Astrocyte (in vitro differentiated cells and primary cell): Measurements from ENCODE around the gene SUSD2. TPM values are rescaled to one million over a fixed set of nuclear protein-coding genes. Genes with fewer than 3 reads are reported as not detected.

ENCODE experiments used
- DNase-seq: peaks from one replicate; pipeline ENCODE4 v3.0.0-alpha.2; 2010; ENCODE audit warnings: low read depth
- FAIRE-seq: peaks from 2 replicates; lab custom pipeline; 2011; peaks lifted over from hg19 to GRCh38; lab: Jason Lieb, UNC
- H2AFZ ChIP-seq: 2 replicates; pipeline ENCODE4 v1.6.0; 2012; ENCODE audit warnings: low read depth, low read length, inconsistent platforms
- H3K27ac ChIP-seq: 2 replicates; pipeline ENCODE4 v1.5.1; 2011; ENCODE audit warnings: low read depth, low read length, inconsistent platforms
- H3K27me3 ChIP-seq: 2 replicates; pipeline ENCODE4 v1.6.0; 2011; ENCODE audit warnings: low read length, inconsistent platforms; ENCODE audit not compliant: insufficient read depth
- H3K36me3 ChIP-seq: 2 replicates; pipeline ENCODE4 v1.5.1; 2011; ENCODE audit warnings: low read length, inconsistent platforms; ENCODE audit not compliant: insufficient read depth
- H3K4me1 ChIP-seq: 2 replicates; pipeline ENCODE4 v1.5.1; 2011; ENCODE audit warnings: low read length, inconsistent platforms; ENCODE audit not compliant: insufficient read depth
- H3K4me2 ChIP-seq: 2 replicates; pipeline ENCODE4 v1.6.0; 2012; ENCODE audit warnings: low read length, inconsistent platforms
- H3K4me3 ChIP-seq: 2 replicates; pipeline ENCODE4 v1.5.1; 2011; ENCODE audit warnings: low read depth, mild to moderate bottlenecking, low read length, inconsistent platforms; ENCODE audit not compliant: insufficient read depth
- H3K79me2 ChIP-seq: 2 replicates; pipeline ENCODE4 v1.6.0; 2012; ENCODE audit warnings: mild to moderate bottlenecking, low read length, inconsistent platforms; ENCODE audit not compliant: insufficient read depth
- H3K9ac ChIP-seq: 2 replicates; pipeline ENCODE4 v1.6.0; 2012; ENCODE audit warnings: mild to moderate bottlenecking, low read length, inconsistent platforms
- H3K9me3 ChIP-seq: 2 replicates; pipeline ENCODE4 v1.5.1; 2012; ENCODE audit warnings: low read depth, mild to moderate bottlenecking, low read length, inconsistent platforms; ENCODE audit not compliant: insufficient read depth
- H4K20me1 ChIP-seq: 2 replicates; pipeline ENCODE4 v1.6.0; 2012; ENCODE audit warnings: low read length, inconsistent platforms; ENCODE audit not compliant: insufficient read depth
- H3K27ac Mint-ChIP-seq: one replicate; pipeline ENCODE4 v1.8.0; 2021; ENCODE audit warnings: mild to moderate bottlenecking, mixed read lengths; ENCODE audit not compliant: unreplicated experiment
- H3K27me3 Mint-ChIP-seq: one replicate; pipeline ENCODE4 v1.8.0; 2021; ENCODE audit warnings: low read depth, mixed read lengths; ENCODE audit not compliant: unreplicated experiment
- H3K36me3 Mint-ChIP-seq: one replicate; pipeline ENCODE4 v1.8.0; 2021; ENCODE audit warnings: low read depth, mixed read lengths; ENCODE audit not compliant: unreplicated experiment
- H3K4me1 Mint-ChIP-seq: one replicate; pipeline ENCODE4 v1.8.0; 2021; ENCODE audit warnings: low read depth, mixed read lengths; ENCODE audit not compliant: unreplicated experiment
- H3K4me3 Mint-ChIP-seq: one replicate; pipeline ENCODE4 v1.8.0; 2021; ENCODE audit warnings: mild to moderate bottlenecking, moderate library complexity, mixed read lengths; ENCODE audit not compliant: unreplicated experiment
- H3K9me3 Mint-ChIP-seq: one replicate; pipeline ENCODE4 v1.8.0; 2021; ENCODE audit warnings: mild to moderate bottlenecking, mixed read lengths; ENCODE audit not compliant: unreplicated experiment
- EZH2 ChIP-seq: IDR thresholded peaks from 2 replicates; pipeline ENCODE4 v1.6.1; 2012; ENCODE audit warnings: mild to moderate bottlenecking, low read length, inconsistent platforms; ENCODE audit not compliant: insufficient read depth
- total RNA-seq: library from RNA; stranded (reverse); gene quantifications from 2 replicates; pipeline ENCODE4 v1.2.1, GENCODE V29; 2021
- TF ChIP-seq, protein P1 (sequence below): IDR thresholded peaks from 2 replicates; pipeline ENCODE4 v1.5.1; 2011; ENCODE audit warnings: low read depth, mild to moderate bottlenecking, inconsistent platforms, low read length, moderate library complexity; ENCODE audit not compliant: insufficient read depth

The SUSD2 gene
- total RNA-seq, 1 donor from 2014 or later: 0.77 TPM

DNA sequence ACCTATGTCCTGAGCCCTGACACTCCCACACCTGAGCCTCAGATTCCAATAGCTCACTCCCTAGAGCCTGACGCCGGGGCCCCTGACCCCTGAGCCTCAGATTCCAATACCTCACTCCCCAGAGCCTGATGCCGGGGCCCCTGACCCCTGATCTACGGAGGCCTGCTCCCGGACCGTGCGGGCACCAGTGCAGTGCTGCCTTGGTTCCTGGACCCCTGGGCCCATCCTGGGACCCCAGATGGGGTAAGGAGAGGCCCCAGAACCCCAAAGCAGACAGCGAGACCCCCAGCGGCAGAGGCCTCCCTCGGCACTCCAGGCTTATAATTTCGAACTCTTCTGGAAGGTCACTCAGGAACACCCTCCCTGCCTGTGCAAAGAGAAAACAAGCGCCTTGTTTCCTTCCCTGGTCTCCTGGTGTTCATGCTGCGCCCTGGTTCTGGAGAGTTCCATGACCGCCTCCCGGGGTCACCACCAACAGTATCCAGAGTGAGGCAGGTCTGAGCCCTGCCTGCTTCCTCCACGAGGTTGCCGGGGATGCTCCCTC lies 7.5 kb downstream of the SUSD2 start:
- no peaks in the 10 kb centered on the region for H3K9me3 Mint-ChIP-seq
- Histone ChIP-seq H2AFZ (no peak overlapping the region), H3K27ac (no peak overlapping the region), H3K9me3 (no peaks in the 10 kb centered on the region), H3K27me3 (no peaks in the 10 kb centered on the region), H3K4me3 (no peak overlapping the region), H3K4me2 (no peak overlapping the region), H3K79me2 (no peaks in the 10 kb centered on the region), H4K20me1 (no peaks in the 10 kb centered on the region), H3K36me3 (no peaks in the 10 kb centered on the region), H3K4me1 (peaks cover 2% of the 10 kb centered on the region), H3K9ac (no peak overlapping the region)
- peaks cover 9% of the 10 kb centered on the region for H3K27me3 Mint-ChIP-seq
- peaks cover 1% of the 10 kb centered on the region for H3K4me1 Mint-ChIP-seq
- DNase-seq: no peak
- peaks cover 3% of the 10 kb centered on the region for H3K36me3 Mint-ChIP-seq
- peak overlapping the region; percentile 26 for H3K27ac Mint-ChIP-seq
- no peak for FAIRE-seq
- no peak overlapping the region for H3K4me3 Mint-ChIP-seq
- no peak for TF ChIP-seq EZH2
- TF ChIP-seq, protein P1, sequence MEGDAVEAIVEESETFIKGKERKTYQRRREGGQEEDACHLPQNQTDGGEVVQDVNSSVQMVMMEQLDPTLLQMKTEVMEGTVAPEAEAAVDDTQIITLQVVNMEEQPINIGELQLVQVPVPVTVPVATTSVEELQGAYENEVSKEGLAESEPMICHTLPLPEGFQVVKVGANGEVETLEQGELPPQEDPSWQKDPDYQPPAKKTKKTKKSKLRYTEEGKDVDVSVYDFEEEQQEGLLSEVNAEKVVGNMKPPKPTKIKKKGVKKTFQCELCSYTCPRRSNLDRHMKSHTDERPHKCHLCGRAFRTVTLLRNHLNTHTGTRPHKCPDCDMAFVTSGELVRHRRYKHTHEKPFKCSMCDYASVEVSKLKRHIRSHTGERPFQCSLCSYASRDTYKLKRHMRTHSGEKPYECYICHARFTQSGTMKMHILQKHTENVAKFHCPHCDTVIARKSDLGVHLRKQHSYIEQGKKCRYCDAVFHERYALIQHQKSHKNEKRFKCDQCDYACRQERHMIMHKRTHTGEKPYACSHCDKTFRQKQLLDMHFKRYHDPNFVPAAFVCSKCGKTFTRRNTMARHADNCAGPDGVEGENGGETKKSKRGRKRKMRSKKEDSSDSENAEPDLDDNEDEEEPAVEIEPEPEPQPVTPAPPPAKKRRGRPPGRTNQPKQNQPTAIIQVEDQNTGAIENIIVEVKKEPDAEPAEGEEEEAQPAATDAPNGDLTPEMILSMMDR: no peak

DNA sequence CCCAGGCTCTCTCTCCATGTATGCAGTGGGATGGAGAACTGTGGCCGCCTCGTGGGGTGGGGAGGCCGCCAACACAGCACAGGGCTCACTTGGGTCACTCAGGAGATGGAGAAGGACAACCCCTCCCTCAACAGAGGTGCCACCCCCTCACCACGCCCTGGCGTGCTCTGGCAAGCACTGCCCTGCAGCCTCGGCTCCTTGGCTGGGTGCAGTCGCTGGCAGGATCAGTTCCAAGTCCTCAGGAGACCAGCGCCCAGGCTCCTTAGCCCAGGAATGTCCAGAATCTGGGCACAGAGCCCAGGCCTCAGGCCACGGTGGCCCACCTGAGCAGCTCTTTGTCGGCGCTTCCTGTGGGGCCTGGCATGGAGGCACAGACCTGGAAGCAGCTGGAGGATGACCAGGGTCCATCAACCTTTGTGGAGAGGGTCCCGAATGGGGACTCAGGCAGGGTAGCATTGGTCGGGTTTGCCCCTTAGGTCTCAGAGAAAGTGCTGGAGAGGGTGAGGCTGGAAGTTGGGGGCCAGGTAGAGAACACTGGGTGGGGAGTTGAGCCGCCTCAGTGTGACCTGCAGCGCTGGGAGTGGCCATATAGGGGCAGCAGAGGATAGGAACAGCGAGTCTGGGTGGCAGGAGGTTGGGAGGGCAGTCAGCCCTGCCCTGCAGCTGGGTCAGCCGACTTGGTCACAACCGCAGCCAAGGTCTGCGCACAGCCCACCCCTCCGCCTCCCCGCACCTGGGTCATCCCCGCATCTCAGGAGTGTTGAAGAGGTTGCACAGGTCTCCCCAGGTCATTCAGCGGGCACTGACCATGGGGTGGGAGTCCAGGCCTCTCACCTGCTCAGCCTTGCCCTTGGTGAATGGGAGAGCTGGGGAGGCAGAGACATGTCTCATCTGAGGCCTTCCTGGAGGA lies 8.2 kb downstream of the SUSD2 start:
- H3K27me3 ChIP-seq: no peaks in the 10 kb centered on the region
- no peaks in the 10 kb centered on the region for H3K9me3 ChIP-seq
- peaks cover 1% of the 10 kb centered on the region for H3K4me1 Mint-ChIP-seq
- H2AFZ ChIP-seq: peak overlapping the region; percentile 36
- peaks cover 2% of the 10 kb centered on the region for H3K4me1 ChIP-seq
- H3K27ac Mint-ChIP-seq: peak overlapping the region; percentile 66
- no peaks in the 10 kb centered on the region for H3K79me2 ChIP-seq
- H3K4me3 ChIP-seq: no peak overlapping the region
- H3K4me2 ChIP-seq: no peak overlapping the region
- FAIRE-seq (peak; percentile 9), DNase-seq (no peak)
- no peaks in the 10 kb centered on the region for H3K9me3 Mint-ChIP-seq
- peaks cover 9% of the 10 kb centered on the region for H3K27me3 Mint-ChIP-seq
- H3K9ac ChIP-seq: no peak overlapping the region
- H3K4me3 Mint-ChIP-seq: no peak overlapping the region
- peaks cover 3% of the 10 kb centered on the region for H3K36me3 Mint-ChIP-seq
- TF ChIP-seq, protein P1: peak; percentile 70
- TF ChIP-seq EZH2: no peak
- H3K36me3 ChIP-seq: no peaks in the 10 kb centered on the region
- no peaks in the 10 kb centered on the region for H4K20me1 ChIP-seq
- H3K27ac ChIP-seq: no peak overlapping the region
